Measurements from ENCODE around the gene TRAF7. TPM values are rescaled to one million over a fixed set of nuclear protein-coding genes. Genes with fewer than 3 reads are reported as not detected.

TRAF7 gene
- 160 TPM for total RNA-seq (2021; ENCODE audit: unreplicated experiment)
- 125 and 134 TPM in 2 replicates for polyA plus RNA-seq (2012)
- percentile 65 among the genes with signal in this experiment for Bru-seq, nascent RNA
- BruChase-seq, experiment 1, labeled RNA remaining after a 6-hour chase = percentile 91 among the genes with signal in this experiment
- BruChase-seq, experiment 2, labeled RNA remaining after a 2-hour chase = percentile 81 among the genes with signal in this experiment
- long read RNA-seq, transcript TRAF7-201 (21 exons, 3,700 nt) = major isoform, 92 of 360 reads
- long read RNA-seq, partial matches to known transcripts = 238 of 360 reads
- long read RNA-seq, other reads (novel, unspliced or antisense) = 30 of 360 reads

DNA sequence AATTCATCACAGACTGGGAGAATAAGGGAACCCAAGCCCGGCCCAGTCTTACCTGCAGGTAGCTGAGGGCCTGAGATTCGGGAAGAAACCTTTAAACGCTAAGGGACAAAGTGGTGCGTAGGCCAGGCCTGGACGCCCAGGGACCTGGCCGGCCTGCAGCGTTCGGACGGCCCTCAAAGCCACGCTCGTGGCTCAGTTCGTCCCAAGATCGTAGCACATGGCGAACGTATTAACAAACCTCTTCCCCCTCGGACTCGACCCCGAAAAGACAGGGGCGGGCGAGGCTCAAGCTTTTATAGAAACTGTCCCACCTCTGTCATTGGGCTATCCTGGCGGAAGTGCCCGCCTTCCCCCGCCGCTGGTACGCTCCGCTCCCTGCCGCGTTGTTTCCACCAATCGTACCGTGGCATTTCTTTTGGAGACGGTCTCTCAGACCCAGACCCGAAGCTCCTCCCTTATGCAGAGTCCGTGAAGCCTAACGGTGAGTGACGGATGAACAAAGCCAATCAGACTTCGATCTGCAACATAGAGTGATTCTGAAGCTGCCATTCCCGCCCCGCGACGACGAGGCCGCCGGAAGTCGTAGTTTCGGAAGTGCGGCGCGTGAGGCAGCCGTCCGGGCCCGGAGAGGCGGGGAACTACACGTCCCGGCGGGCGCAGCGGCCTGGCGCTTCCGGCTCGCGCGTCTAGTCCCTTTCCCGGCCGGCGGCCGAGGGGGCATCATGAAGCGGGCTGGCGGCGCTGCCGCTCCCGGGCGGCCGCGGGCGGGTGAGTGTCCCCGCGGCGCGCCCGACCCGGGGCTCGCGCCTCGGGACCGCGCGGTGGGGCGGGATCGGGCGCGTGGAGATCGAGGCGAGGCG is at the start of gene TRAF7:
TRAF7 (plus strand) TSS at position 692 of the 860 bp plus-strand sequence. CDS start 8,139 bp downstream, outside the sequence.
- Histone ChIP-seq H3K9ac (ENCODE audit: low read length) (peak within 1 kb of the TSS; percentile 98), H3K4me1 (ENCODE audit: control insufficient read depth in 1 of 2, insufficient read depth in 2 of 2, low read length in 2 of 2) (peaks cover 48 to 75% of the 10 kb centered on the region in 2 experiments), H3K4me2 (ENCODE audit: low read length) (peak within 1 kb of the TSS; percentile 99), H3K36me3 (ENCODE audit: control insufficient read depth in 1 of 2, insufficient read depth in 2 of 2, low read length in 2 of 2) (peaks cover 0 to 32% of the 10 kb centered on the region in 2 experiments; a peak in 2 of 4 replicates), H2AFZ (ENCODE audit: low read depth, low read length, poor library complexity, severe bottlenecking) (no peak within 1 kb of the TSS), H3K27me3 (ENCODE audit: insufficient read depth, low read length) (no peaks in the 10 kb centered on the region), H3K79me2 (ENCODE audit: insufficient read depth, low read length) (peaks cover 79% of the 10 kb centered on the region), H3K4me3 (replicated peaks in 1 of 2; ENCODE audit: low read depth in 1 of 2, low read length in 2 of 2) (peak within 1 kb of the TSS; percentile 98 to 100), H3K9me2 (ENCODE audit: insufficient read depth) (no peaks in the 10 kb centered on the region), H3K9me3 (ENCODE audit: control insufficient read depth in 1 of 2, insufficient read depth in 1 of 2, low read depth in 1 of 2, low read length in 2 of 2) (no peaks in the 10 kb centered on the region), H3K27ac (ENCODE audit: low read depth, low read length) (peak within 1 kb of the TSS; percentile 84), H4K20me1 (ENCODE audit: insufficient read depth) (no peaks in the 10 kb centered on the region; the same call in 1 of the 2 replicates)
- ATAC-seq = peak; percentile 74
- intact Hi-C loops (cut with micrococcal nuclease) = loop anchor here (5.0 kb wide), 1 partner anchor 867 kb away; the partner anchor contains the start of genes HCFC1R1, THOC6 and TNFRSF12A
- CTCF ChIA-PET = interaction anchor here (0.9 to 1.2 kb wide), 3 partner anchors 15 to 133 kb away, joined by 3 to 11 read pairs (median 5); partner anchors contain the start of gene ECI1
- POLR2A ChIA-PET = interaction anchor here (0.7 to 1.8 kb wide), 48 partner anchors 8 to 867 kb away, joined by 3 to 21 read pairs (median 5); partner anchors contain the start of genes CEMP1, ECI1, HCFC1R1 and MLST8
- no TSS peak for BruUV-seq (replicated peaks)
- RAD21 ChIA-PET (ENCODE audit: low non-redundant PET in 1 of 2, low total read pairs in 2 of 2, uncharacterized antibody in 2 of 2, unreplicated experiment in 2 of 2) = interaction anchor here in 1 of 2 experiments (0.7 kb wide), 1 partner anchor 15 kb away, joined by 3 read pairs; no protein-coding TSS in a partner anchor
- peak; percentile 100 for DNase-seq (ENCODE audit: low read depth, low spot score)
- TF ChIP-seq EGR1 (IDR thresholded peaks at IDR 0.05; ENCODE audit: low read depth) (no peak), RAD21 (IDR thresholded peaks at IDR 0.05; ENCODE audit: low read depth) (no peak), SP1 (IDR thresholded peaks at IDR 0.05; ENCODE audit: low read depth) (no peak), SRF (IDR thresholded peaks at IDR 0.05; ENCODE audit: low read depth) (no peak), POLR2A (IDR thresholded peaks at IDR 0.05; ENCODE audit: borderline replicate concordance, extremely low read depth, insufficient read depth, insufficient read length) (peak; percentile 99), ZFX (IDR thresholded peaks at IDR 0.05) (peak; percentile 87), ZNF274 (IDR thresholded peaks at IDR 0.05; ENCODE audit: low read depth, low read length) (no peak), ELF1 (IDR thresholded peaks at IDR 0.05; ENCODE audit: borderline replicate concordance, low read depth) (no peak), EZH2phosphoT487 (IDR thresholded peaks at IDR 0.05; ENCODE audit: borderline replicate concordance) (no peak), JUND (IDR thresholded peaks at IDR 0.05) (no peak), FOSL1 (IDR thresholded peaks at IDR 0.05; ENCODE audit: low read depth) (no peak), CEBPB (IDR thresholded peaks at IDR 0.05; ENCODE audit: low read depth) (no peak), CBX3 (IDR thresholded peaks at IDR 0.05; ENCODE audit: low read depth) (no peak), SIN3A (IDR thresholded peaks at IDR 0.05; ENCODE audit: low read depth) (no peak), EZH2 (IDR thresholded peaks at IDR 0.05) (no peak), YY1 (IDR thresholded peaks at IDR 0.05; ENCODE audit: extremely low read depth, insufficient replicate concordance, low read depth, low read length) (peak; percentile 79), TCF7L2 (IDR thresholded peaks at IDR 0.05; ENCODE audit: borderline replicate concordance, extremely low read depth, insufficient read depth, insufficient read length) (no peak)
- TF ChIP-seq, protein P1, sequence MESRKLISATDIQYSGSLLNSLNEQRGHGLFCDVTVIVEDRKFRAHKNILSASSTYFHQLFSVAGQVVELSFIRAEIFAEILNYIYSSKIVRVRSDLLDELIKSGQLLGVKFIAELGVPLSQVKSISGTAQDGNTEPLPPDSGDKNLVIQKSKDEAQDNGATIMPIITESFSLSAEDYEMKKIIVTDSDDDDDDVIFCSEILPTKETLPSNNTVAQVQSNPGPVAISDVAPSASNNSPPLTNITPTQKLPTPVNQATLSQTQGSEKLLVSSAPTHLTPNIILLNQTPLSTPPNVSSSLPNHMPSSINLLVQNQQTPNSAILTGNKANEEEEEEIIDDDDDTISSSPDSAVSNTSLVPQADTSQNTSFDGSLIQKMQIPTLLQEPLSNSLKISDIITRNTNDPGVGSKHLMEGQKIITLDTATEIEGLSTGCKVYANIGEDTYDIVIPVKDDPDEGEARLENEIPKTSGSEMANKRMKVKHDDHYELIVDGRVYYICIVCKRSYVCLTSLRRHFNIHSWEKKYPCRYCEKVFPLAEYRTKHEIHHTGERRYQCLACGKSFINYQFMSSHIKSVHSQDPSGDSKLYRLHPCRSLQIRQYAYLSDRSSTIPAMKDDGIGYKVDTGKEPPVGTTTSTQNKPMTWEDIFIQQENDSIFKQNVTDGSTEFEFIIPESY (IDR thresholded peaks at IDR 0.05; ENCODE audit: extremely low read depth, insufficient replicate concordance, low read length) = peak; percentile 49
- TF ChIP-seq, protein P2, sequence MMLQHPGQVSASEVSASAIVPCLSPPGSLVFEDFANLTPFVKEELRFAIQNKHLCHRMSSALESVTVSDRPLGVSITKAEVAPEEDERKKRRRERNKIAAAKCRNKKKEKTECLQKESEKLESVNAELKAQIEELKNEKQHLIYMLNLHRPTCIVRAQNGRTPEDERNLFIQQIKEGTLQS (IDR thresholded peaks at IDR 0.05) = no peak
- TF ChIP-seq, protein P3, sequence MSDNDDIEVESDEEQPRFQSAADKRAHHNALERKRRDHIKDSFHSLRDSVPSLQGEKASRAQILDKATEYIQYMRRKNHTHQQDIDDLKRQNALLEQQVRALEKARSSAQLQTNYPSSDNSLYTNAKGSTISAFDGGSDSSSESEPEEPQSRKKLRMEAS (IDR thresholded peaks at IDR 0.05) = no peak
- TF ChIP-seq, protein P4, sequence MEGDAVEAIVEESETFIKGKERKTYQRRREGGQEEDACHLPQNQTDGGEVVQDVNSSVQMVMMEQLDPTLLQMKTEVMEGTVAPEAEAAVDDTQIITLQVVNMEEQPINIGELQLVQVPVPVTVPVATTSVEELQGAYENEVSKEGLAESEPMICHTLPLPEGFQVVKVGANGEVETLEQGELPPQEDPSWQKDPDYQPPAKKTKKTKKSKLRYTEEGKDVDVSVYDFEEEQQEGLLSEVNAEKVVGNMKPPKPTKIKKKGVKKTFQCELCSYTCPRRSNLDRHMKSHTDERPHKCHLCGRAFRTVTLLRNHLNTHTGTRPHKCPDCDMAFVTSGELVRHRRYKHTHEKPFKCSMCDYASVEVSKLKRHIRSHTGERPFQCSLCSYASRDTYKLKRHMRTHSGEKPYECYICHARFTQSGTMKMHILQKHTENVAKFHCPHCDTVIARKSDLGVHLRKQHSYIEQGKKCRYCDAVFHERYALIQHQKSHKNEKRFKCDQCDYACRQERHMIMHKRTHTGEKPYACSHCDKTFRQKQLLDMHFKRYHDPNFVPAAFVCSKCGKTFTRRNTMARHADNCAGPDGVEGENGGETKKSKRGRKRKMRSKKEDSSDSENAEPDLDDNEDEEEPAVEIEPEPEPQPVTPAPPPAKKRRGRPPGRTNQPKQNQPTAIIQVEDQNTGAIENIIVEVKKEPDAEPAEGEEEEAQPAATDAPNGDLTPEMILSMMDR (IDR thresholded peaks at IDR 0.05 in 2 of 3, conservative IDR thresholded peaks at IDR 0.05 in 1 of 3; ENCODE audit: borderline replicate concordance in 1 of 3, insufficient read depth in 1 of 3, low read depth in 2 of 3, low read length in 2 of 3) = no peak
